ENCODE measurements around the gene PTPN22.

DNA sequence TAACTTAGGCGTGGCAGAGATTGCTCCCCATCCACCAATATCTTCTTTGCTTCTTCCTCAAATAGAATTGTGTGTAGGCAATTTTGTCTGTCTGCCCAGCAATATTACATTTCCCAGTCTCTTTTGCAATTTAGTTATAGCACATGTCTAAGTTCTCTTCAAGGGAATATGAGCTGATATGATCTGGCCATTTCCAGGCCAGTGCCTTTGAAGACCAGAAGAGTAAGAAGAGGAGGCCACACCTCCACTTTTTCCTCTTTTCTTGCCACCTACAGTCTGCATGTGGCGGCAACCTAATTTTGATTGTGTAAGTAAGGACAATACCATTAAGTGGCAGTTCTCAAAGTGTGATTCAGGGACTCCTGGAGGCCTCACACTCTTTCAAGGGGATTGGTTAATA is 52.9 kb downstream of the PTPN22 start:
- TF ChIP-seq, protein P1, sequence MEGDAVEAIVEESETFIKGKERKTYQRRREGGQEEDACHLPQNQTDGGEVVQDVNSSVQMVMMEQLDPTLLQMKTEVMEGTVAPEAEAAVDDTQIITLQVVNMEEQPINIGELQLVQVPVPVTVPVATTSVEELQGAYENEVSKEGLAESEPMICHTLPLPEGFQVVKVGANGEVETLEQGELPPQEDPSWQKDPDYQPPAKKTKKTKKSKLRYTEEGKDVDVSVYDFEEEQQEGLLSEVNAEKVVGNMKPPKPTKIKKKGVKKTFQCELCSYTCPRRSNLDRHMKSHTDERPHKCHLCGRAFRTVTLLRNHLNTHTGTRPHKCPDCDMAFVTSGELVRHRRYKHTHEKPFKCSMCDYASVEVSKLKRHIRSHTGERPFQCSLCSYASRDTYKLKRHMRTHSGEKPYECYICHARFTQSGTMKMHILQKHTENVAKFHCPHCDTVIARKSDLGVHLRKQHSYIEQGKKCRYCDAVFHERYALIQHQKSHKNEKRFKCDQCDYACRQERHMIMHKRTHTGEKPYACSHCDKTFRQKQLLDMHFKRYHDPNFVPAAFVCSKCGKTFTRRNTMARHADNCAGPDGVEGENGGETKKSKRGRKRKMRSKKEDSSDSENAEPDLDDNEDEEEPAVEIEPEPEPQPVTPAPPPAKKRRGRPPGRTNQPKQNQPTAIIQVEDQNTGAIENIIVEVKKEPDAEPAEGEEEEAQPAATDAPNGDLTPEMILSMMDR (IDR thresholded peaks at IDR 0.05) = no peak
- TF ChIP-seq POLR2A (IDR thresholded peaks at IDR 0.05) = no peak
